HG03378 (cell line): ENCODE results near the gene DPPA2.
"Not testable (repeated sequence)": the region's sequence is repeated elsewhere in the genome, so short reads cannot be mapped to it uniquely, and the experiment has no call there.

Experiments
- ATAC-seq: cut with Tn5 transposase; IDR thresholded peaks from one replicate; pipeline ENCODE4 v1.9.1; 2021; ENCODE audit warnings: mild to moderate bottlenecking, moderate library complexity; ENCODE audit not compliant: unreplicated experiment

DPPA2 gene, protein sequence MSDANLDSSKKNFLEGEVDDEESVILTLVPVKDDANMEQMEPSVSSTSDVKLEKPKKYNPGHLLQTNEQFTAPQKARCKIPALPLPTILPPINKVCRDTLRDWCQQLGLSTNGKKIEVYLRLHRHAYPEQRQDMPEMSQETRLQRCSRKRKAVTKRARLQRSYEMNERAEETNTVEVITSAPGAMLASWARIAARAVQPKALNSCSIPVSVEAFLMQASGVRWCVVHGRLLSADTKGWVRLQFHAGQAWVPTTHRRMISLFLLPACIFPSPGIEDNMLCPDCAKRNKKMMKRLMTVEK

DNA sequence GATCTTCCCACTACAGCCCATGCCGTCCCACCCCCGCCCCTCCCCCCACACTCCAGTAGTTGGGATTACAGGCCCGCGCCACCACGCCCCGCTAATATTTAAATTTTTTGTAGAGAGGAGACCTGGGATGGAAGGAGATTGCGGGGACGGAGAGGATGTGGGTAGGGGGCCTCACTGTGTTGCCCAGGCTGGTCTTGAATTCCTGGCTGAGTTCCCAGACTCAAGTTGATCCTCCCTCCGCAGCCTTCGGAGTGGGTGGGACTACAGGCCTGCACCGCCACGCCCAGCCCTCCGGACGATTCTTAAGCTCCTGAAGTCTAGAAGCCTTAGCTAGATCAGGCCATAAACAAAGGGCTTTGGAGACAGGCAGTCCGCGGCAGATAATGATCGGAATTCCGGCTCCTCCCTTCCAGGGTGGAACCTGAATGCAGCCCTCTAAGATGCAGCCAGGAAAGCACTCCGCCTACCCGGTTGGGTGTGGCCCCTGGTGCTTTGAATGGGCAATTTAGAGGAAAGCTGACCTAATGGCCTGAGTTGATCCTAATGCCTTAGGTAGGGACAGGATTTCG, at the start of gene DPPA2:
Gene DPPA2, minus strand, starts transcription at position 356 of the 569 bp plus-strand sequence. CDS start 1,975 bp downstream, outside the sequence.
- ATAC-seq: no peak

DNA sequence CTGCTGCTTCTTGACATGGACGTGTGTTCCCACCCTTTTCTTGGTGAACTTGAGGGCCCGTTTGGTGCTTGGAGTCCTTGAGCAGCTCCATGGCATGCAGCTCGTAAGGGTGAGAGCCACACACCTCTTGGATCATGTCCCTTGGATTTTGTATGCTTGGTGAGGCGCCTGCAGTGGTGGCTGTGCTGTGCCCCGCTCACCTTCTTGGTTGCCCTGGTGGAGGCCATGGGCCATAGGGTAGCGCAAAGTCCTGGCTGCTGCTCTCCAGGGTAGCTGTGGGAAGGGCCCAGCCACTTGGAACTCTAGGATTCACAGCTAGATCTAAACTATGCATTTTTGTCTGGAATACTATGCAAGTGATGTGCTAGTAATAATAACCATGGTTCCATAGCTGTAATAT, 47.8 kb upstream of the DPPA2 start:
- ATAC-seq: no peak

DNA sequence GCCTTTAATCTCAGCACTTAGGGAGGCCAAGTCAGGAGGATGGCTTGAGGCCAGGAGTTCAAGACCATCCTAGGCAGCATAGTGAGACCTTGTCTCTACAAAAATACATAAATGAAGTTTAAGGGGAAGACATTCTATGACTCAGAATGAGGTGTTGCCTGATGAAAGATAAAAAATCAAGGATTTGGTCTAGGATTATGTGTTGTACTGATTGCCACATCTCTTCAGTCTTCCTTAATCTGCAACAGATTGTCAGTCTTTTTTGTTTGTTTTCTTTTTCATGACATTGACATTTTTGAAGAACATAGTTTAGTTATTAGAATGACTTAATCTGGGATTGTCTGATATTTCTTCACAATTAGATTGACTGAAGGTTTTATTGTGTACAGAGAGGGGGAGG, 47.3 kb upstream of the DPPA2 start:
- no peak for ATAC-seq

DNA sequence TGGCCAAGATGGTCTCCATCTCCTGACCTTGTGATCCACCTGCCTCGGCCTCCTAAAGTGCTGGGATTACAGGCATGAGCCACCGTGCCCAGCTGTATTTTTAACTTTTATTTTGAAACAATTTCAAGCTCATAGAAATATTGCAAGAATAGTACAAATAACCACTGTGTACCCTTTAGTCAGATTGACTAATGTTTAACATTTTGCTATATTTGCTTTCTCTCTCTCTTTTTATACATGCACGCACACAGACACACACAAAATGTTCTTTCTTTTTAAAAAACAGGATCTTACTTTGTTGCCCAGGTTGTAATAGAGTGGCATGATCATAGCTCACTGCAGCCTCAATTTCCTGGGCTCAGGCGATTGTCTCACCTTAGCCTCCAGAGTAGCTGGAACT, 46.5 kb upstream of the DPPA2 start:
- no peak for ATAC-seq

DNA sequence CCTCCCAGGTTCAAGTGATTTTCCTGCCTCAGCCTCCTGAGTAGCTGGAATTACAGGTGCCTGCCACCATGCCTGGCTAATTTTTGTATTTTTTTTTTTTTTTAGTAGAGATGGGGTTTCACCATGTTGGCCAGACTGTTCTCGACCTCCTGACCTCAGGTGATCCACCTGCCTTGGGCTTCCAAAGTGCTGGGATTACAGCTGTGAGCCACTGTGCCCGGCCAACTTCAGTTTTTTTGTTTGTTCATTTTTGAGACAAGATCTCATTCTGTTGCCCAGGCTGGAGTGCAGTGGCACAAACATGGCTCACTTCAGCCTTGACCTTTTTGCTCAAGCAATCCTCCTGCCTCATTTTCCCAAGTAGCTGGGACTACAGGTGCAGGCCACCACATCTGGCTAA, 42.5 kb upstream of the DPPA2 start:
- not testable (repeated sequence) for ATAC-seq

DNA sequence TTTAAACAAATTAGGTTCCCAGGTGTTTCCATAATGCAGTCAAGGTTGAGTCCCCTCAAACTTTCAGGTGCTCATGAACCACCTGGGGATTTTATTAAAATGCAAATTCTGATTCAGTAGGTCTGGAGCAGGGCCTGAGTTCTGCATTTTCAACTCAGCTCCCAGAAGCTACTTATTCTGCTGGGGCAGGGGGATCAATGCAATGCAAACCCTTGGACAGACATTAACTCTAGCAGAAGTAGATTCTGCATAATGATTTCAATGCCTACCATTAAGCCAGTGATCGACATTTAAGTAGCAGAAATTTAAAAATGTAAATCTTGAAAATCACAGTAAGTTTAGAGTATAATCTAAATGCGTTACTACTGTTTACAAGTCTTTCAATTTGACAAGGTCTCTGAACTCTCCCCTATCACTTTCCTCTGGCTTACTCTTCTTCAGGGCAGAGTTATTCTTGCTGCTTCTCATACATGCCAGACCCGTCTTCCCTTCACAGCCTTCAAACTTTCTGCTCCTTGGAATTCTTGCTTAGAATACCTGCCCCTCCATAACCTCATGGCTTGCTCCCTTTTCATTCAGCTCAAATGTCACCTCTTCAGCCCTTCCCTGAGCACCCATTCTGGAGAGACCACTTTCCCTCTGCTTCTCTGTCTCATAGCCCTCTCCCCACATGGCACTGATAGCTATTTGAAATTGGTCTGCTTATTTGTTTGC, 40.3 kb upstream of the DPPA2 start:
- ATAC-seq: no peak

DNA sequence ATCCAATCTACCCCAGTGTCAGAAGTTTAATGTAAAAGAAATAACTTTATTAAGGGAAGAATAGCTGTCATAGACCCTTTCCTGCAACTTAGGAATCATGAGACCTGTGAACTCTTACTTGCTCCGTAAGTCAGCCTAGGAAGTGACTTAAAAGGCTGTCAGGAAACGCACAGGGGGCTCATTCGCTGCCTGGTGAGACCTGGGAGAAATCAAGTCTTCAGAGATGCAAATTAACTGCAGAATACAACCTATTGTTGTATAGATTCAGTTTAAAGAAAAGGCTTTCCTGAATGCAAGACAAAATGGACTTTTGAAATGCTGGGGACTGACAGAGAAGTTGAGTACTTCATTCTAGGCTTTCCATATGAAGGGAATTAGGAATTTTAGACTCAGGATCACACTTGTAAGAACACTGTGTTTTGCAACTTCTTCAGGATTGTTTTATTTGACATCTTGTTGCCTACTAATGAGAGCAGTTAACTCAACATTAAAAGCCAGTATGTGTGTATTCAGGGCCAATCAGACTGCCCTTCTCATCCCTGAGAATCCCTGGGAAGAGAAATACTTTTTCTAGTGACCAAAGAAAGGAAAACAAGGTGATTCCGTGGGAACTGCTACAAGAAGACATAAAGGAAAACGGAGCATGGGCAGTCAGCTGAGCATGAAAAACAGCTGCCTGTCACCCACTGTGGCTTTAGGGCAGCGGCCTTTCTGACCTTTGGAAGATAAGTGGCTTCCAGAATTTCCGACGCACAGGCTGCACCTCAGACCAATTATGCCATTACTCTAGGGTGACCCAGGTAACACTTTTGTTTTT, 39.5 kb upstream of the DPPA2 start:
- no peak for ATAC-seq

DNA sequence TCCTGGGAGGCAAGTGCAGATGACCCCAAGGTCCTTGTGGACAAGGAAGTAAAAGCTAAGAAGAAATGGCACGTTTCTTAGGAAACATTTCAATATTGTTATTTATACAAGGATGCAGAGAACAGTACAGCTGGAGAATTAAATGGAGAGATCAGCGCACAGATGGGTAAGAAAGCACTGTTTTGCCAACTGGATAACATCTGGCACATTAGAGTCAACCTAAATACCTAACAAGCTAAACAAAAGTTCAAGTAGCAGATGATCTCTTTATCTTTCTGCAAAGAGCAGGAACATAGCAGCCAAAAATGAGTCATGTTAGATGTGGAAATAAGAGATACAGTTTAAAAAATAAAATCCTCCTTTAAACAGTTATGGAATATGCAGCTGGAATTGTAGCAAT, 36.7 kb upstream of the DPPA2 start:
- no peak for ATAC-seq

DNA sequence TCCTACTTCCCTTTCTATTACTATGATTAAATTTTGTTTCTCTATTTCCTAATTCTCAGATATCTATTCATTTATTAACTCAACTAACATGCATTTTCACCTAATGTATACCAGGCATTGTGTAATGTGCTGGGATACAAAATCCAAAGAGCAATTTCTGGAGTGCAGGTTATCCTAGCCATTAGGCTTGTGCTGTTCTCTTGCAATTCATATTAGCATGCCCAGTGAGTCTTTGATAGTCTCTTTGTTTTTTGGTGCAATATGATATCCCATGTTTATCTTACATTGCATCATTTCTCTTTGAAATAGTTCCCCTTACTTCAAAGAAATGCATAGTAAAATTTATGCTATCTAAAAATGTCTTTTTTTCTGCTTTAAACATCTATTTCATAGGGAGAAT, 34.9 kb upstream of the DPPA2 start:
- ATAC-seq: no peak

DNA sequence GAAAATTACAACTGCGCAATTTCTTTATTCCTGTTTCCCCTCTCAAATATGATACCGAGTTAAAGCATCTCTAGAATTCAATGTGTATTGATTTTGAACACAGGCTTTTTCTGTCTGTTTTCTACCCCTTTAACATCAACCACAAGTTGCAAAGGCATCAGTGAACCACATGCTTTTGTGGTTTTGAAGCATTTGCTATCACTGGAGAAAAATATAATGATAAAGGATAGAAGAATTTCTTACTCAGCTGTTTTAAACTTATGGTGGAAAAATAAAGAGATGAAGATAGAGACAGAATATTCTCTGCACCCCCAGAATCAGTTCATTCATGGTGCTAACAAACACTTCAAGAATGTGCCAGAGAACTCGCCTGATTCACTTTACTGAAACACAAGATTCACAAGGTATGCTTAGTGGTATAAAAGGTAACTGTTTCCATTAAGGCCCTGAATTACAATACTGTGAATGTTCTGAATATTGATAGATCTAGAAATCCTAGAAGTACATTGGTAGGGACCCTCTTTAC, 30.5 kb upstream of the DPPA2 start:
- no peak for ATAC-seq

DNA sequence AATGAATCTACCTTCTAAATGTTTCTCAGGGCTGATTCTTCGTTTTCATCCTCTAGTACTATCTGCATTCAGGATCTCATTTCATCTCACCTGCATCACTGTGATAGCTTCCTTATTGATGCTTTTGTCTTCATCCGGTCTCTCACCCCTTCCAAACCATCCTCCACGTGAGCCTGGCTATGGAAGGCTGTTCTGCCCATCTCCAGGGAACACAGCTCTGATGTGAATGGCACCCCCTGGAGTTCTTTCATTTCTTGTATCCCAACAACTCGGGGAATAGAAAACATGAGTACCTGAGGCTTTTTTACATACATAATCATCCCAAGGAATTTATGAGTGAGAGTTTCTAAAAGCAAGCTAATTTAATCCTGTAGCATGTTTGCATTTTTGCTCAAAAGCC, 29.8 kb upstream of the DPPA2 start:
- no peak for ATAC-seq

DNA sequence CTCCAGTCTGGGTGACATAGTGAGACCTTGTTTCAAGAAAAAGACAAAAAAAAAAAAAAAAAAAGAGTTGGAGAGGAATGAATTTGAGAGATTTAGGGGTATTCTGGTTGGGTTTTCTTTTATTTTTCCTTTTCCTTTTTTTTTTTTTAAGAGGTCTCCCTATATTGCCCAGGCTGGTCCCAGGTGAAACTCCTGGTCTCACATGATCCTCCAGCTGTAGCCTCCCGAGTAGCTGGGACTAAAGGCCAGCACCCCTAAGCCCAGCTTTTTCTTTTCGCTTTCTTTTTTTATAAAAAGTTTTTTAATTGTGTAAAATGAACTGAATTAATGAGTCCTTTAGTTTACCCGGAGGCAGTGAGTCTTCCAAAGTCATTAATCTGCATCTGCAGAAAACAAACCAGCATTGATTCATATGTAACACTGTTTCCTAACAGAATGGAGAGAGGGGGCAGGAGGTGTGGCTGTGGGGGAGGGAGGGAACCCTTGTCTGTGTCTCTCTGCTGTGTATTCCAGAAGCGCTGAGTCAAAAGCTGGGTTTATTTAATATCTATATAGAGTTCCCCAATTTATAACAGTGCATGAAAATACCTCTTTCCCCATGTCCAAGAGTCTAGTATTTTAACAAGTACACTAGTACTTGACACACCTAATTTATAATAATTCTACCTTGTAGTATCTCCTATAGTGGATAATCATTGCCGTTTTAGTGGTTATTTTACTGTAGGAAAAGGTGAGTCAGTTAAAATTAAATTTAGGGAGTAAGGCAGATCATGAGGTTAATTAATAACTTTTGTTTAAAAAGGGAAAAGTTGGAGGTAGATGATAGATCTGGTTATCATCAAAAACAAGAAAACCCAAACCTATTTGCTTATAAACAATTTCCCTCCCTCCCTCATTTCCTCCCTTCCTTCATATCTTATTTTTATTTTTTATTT, 23.7 kb upstream of the DPPA2 start:
- ATAC-seq: no peak

DNA sequence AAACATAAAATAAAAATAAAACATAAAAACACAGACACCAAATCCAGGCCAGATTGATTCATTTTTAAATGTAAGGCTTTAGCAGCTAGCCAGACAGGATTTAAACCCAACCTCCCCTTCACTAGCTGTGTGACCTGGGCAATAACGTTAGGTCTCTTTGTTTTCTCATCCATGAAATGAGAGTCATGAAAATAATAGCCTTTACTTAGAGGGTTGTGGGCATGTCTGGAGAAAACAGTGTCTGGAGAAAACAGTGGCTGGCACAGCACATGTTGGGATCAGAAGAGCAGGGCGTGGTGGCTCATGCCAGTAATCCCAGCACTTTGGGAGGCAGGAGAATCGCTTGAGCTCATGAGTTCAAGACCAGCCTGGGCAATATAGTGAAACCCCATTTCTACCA, 22.9 kb upstream of the DPPA2 start:
- no peak for ATAC-seq

DNA sequence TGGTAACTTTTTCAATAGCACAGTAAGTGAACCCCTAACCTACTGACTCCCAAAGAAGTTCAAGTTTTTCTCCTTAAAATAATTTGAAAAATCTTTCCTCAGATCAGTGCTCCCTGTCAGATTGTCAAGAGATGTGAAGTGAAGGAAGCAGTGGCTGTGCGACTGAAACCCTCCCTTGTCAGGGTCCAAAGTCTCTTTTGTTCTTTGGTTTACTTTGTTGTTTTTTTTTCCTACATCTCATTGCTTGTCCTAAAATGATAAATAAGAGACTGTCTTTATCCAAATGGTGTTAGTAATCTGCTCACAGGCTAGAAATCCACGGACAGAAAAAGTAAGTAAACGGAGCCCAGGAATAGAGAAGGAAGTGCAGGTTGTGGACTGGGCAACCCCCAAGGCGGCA, 22.0 kb upstream of the DPPA2 start:
- no peak for ATAC-seq

DNA sequence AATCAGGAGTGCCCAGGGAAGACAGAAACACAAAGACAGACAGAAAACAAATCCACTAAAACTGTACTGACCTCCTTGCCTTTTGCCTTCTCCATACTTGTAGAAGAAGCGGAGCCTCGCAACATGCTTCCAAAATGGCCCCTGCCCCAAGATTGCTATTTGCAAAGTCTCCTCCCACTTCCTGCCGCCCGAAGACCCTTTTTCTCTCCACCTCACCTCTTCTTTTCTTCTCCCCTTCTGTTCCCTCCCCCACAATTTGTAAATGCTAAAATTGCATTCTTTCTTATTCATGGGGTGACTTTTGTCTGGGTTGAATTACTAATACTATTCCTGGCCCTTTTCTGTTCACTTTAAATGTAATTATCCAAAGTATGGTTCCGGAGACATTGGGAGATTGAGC, 21.1 kb upstream of the DPPA2 start, which contains the start of gene DPPA4:
Gene DPPA4, minus strand, starts transcription at position 154 of the 400 bp plus-strand sequence. Its CDS starts 29 bp downstream, at position 125.
- ATAC-seq: no peak

DNA sequence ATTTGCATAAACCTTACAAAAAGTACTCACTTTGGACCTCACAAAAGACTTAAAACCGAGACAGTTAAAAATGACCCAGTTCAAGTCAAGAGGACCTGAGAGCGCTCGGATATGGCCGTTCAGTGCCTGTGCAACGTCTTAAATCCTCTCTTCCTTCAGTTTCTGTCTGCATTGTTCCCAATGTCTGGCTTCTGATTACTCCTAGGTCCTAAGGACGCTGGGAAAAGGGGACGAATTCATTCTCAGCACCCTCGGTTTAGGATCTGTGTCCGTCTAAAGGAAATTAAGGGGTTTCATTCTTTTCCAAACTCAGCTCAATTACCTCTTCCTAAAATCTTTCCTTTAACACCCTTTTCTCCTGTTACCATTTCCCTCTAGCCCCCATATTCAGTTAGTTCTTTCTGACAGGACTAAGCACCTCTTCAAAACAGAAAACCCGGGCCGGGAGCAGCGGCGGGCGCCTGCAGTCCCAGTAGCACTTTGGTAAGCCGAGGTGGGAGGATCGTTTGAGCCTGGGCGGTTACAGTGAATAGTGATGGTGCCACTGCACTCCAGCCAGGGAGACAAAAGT, 20.1 kb upstream of the DPPA2 start:
- no peak for ATAC-seq

DNA sequence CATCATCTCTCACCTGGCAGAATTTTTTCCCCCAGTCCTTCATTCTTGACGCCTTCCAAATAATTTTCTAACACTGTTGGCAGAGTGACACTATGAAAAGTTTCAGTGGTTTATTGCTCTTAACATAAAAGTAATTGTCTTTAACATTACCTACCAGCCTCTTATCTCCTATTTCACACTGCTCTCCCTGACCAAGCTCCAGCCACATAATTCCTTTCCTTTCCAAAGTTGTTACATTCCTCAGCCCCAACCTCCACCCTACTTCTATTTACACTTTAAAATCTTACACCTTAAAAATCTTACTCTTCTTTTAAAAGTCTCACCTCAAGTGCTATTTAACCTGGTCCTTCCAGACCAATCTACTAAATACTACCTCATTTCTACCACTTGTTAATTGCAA, 18.3 kb upstream of the DPPA2 start:
- ATAC-seq: no peak

DNA sequence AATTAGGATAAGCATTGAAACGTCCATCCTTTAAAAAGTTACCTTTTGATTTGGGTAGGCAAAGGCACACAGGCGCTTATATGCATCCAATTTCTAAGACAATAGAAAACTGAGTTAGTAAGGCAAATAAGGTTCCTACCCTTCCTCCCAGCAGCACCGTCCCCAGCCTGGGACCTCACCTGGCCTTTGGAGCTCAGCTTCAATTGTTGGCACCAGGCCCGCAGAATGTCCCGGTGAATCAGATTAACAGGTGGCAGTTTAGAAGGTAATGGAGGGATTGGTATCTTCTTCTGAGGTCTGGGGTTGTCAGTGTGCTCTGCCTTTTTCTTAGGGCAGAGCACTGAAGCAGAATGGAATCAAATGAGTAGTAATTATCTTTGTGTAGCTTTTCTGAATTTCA, 15.4 kb upstream of the DPPA2 start:
- ATAC-seq: no peak

DNA sequence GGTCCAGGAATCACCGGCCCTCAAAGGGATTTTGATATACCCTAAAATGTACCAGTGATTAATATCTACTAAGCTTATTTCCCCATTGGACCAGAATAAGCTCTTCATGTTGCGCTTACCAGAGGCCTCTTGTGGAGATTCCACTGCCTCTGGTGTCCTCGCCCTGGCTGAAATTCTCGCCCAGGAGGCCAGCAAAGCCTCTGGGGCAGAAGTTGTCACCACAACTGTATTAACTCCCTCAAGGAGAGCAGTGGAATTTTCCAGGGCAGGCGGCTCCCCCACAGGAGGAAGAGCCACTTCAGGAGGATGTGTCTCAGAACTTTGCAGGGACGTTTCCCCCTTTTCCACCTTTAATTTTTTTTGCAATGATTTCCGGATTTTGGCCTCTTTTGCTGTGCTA, 14.1 kb upstream of the DPPA2 start:
- no peak for ATAC-seq

DNA sequence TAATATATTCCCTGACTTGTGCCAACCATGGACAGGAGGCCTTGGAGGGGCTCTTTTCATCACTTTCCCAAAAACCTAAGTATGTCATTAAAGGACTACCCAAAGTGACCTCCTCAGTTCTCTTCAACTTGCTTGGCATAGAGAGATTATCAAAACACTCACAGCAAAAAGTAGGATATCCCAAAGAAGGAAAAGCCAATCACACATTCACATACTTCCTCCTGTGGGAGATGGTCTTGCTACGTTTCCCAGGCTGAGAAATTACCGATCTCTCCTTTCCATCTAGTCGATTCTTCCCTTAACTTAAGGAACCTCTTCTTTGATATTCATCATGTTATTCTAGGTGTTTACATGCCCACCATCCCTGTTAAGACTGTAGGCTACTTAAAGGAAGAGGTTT, 11.9 kb upstream of the DPPA2 start:
- ATAC-seq: no peak
